Colonic mucosa (tissue), 4 donors: ENCODE measurements around the gene SH3BP4. TPM values are rescaled to one million over a fixed set of nuclear protein-coding genes. Genes with fewer than 3 reads are reported as not detected.

Source experiments
- DNase-seq: peaks from one replicate; pipeline ENCODE4 v3.0.0-alpha.2; 2020
- H3K27ac ChIP-seq: fragments of 200-600 bp; one replicate; pipeline ENCODE4 v1.8.0; 2021
- H3K27me3 ChIP-seq: fragments of 200-600 bp; one replicate; pipeline ENCODE4 v1.8.0; 2021
- H3K36me3 ChIP-seq: fragments of 200-600 bp; one replicate; pipeline ENCODE4 v1.8.0; 2021
- H3K4me1 ChIP-seq: fragments of 200-600 bp; one replicate; pipeline ENCODE4 v1.8.0; 2021; ENCODE audit warnings: mild to moderate bottlenecking
- H3K4me3 ChIP-seq: fragments of 200-600 bp; one replicate; pipeline ENCODE4 v1.8.0; 2021
- H3K9ac ChIP-seq, 2 donors: one replicate each; pipeline ENCODE4 v1.7.0; 2013; ENCODE audit warnings: control low read depth in 2 of 2, low read depth in 2 of 2, low read length in 2 of 2
- H3K9me3 ChIP-seq: fragments of 200-600 bp; one replicate; pipeline ENCODE4 v1.8.0; 2021
- intact Hi-C: fragments of 100-400 bp; cut with DNase I; formaldehyde crosslinking; loops from one replicate; pipeline ENCODE4 v1.14.1; 2022
- total RNA-seq, 2 donors: library from RNA; stranded (reverse); fragmentation: NEBNext Ultra II Directional in 1 of 2; extraction: Animal tissue kit (Norgen Biotek cat#: 25700) in 1 of 2; gene quantifications; one replicate each; pipeline ENCODE4 v1.2.1, GENCODE V29; 2021
- TF ChIP-seq, protein P1 (sequence below): fragments of 200-600 bp; IDR thresholded peaks from one replicate; pipeline ENCODE4 v1.8.0; 2022; ENCODE audit warnings: antibody characterized with exemption, mild to moderate bottlenecking
- donor health status: healthy.
- donor health status: DM: no; HTN: no; CAD: no.
- donor health status: DM: no; HTN: no; CAD: no.

Gene SH3BP4
- total RNA-seq, 2 donors from 2014 or later: 29.1 to 44.4 TPM

DNA sequence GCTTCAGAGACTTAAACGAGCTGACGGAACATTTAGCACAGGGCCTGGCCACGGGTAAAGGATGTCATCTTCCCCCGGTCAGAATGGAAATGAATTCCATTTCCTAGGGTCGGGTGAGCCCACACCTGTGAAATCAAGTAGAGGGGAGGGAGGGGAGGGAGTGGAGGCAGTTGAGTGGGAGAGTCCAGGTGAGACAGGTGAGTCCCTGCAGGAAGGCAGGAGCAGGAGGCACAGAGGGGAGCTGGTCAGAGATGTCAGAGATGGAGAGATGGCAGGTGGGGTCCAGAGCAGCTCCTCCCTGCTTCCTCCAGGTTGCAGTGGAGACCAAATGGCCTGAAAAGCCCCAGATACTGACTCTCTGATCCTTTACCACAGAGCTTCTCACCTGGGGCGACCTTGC, 55.2 kb downstream of the SH3BP4 start:
- TF ChIP-seq, protein P1, sequence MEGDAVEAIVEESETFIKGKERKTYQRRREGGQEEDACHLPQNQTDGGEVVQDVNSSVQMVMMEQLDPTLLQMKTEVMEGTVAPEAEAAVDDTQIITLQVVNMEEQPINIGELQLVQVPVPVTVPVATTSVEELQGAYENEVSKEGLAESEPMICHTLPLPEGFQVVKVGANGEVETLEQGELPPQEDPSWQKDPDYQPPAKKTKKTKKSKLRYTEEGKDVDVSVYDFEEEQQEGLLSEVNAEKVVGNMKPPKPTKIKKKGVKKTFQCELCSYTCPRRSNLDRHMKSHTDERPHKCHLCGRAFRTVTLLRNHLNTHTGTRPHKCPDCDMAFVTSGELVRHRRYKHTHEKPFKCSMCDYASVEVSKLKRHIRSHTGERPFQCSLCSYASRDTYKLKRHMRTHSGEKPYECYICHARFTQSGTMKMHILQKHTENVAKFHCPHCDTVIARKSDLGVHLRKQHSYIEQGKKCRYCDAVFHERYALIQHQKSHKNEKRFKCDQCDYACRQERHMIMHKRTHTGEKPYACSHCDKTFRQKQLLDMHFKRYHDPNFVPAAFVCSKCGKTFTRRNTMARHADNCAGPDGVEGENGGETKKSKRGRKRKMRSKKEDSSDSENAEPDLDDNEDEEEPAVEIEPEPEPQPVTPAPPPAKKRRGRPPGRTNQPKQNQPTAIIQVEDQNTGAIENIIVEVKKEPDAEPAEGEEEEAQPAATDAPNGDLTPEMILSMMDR: no peak
- Histone ChIP-seq H3K27ac (no peak overlapping the region), H3K4me3 (no peak overlapping the region), H3K36me3 (no peaks in the 10 kb centered on the region), H3K9ac (peak overlapping the region in 1 of 2 donors; percentile 69), H3K27me3 (no peaks in the 10 kb centered on the region), H3K4me1 (peaks cover 34% of the 10 kb centered on the region), H3K9me3 (no peaks in the 10 kb centered on the region)
- DNase-seq: no peak
- intact Hi-C loops: no loop called here

DNA sequence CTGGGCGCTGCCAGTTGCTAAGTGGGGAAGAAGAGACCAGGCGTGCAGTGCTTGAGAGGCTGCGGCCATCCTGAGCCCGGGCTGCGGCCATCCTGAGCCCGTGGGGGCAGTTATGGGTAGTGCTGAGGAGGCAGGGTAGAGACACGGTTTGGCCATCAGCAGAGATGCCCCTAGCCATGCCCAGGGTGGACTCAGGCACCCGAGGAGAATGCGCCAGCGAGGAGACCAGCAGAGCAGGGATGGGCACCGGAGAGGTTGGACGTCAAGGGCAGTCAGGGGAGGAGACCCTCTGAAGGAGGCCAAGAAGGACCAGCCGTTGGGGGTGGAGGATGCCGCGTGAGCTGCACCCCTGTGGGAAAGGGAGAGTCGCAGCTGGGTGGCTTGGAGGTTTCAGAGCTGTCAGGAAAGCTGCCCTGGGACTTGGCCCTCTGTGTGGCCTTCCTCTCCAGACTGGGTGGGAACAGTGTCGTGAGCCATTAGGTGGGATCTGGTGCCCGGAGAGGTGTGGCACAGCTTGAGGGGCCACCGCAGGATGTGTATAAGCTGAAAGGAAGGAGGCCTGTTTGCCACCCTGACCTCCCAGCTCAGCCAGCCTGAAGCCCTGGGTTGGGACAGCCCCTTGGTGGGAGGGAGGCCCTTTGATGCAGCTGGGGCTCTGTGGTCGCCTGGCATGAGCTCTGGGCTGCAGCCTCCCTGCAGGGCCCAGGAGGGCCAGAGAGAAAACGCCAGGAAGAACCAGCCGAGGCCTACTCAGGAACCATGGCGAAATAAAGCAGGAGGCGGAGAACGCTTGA, 56.0 kb downstream of the SH3BP4 start:
- Histone ChIP-seq H3K9me3 (no peaks in the 10 kb centered on the region), H3K27ac (peak overlapping the region; percentile 66), H3K27me3 (no peaks in the 10 kb centered on the region), H3K36me3 (no peaks in the 10 kb centered on the region), H3K4me1 (peaks cover 25% of the 10 kb centered on the region), H3K4me3 (no peak overlapping the region), H3K9ac (peak overlapping the region in 1 of 2 donors; percentile 69)
- TF ChIP-seq, protein P1: no peak
- DNase-seq: no peak
- intact Hi-C loops: no loop called here

DNA sequence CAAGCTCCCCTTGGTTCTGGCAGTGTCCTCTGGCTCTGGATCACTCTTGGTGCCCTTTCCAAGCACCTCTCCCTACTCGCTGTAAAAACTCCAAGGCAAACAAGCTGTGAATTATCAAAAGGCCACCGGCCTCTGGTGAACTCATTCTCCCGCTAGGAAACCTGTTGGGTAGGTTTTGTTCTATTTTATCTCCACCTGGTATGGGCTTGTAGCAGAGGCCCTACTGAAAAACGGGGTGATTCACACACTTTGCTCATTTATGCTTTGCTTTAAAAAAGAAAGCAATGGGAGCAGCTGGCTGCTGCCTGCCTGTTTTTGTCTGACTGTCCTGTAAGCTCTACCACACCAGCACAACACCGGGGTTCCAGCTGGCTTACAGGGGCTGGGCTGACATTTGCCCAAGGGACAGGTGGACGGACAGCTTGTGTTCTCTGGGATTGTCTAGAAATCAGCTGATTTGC, 56.8 kb downstream of the SH3BP4 start:
- peak overlapping the region; percentile 66 for H3K27ac ChIP-seq
- H3K36me3 ChIP-seq: no peaks in the 10 kb centered on the region
- intact Hi-C loops: no loop called here
- no peak overlapping the region for H3K4me3 ChIP-seq
- H3K9ac ChIP-seq: peak overlapping the region in 1 of 2 donors; percentile 69
- DNase-seq: peak; percentile 81
- peaks cover 18% of the 10 kb centered on the region for H3K4me1 ChIP-seq
- H3K9me3 ChIP-seq: no peaks in the 10 kb centered on the region
- TF ChIP-seq, protein P1: no peak
- no peaks in the 10 kb centered on the region for H3K27me3 ChIP-seq

DNA sequence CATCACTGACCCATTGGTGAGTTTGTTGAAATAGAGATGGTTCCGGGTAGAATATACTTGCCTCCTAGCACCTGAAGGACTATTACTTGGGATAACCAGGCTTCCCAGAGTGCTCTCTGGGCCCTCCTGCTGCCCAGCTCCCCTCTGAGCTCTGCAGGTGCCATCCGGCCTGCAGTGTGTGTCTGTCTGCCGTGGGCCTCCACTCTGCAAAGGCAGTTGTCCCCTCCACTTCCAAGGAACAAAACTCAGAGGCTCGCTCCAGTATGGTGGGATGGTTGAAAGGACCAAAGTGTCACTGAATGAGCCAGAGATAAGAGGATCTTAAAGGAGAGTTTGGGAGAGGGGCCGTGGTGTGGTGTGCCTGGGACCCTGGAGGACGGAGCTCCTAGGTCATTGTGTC, 57.3 kb downstream of the SH3BP4 start:
- H3K36me3 ChIP-seq: no peaks in the 10 kb centered on the region
- H3K27ac ChIP-seq: peak overlapping the region; percentile 66
- no peaks in the 10 kb centered on the region for H3K9me3 ChIP-seq
- TF ChIP-seq, protein P1: no peak
- H3K9ac ChIP-seq: peak overlapping the region in 1 of 2 donors; percentile 69
- H3K4me3 ChIP-seq: no peak overlapping the region
- DNase-seq: no peak
- intact Hi-C loops: no loop called here
- no peaks in the 10 kb centered on the region for H3K27me3 ChIP-seq
- H3K4me1 ChIP-seq: peaks cover 18% of the 10 kb centered on the region

DNA sequence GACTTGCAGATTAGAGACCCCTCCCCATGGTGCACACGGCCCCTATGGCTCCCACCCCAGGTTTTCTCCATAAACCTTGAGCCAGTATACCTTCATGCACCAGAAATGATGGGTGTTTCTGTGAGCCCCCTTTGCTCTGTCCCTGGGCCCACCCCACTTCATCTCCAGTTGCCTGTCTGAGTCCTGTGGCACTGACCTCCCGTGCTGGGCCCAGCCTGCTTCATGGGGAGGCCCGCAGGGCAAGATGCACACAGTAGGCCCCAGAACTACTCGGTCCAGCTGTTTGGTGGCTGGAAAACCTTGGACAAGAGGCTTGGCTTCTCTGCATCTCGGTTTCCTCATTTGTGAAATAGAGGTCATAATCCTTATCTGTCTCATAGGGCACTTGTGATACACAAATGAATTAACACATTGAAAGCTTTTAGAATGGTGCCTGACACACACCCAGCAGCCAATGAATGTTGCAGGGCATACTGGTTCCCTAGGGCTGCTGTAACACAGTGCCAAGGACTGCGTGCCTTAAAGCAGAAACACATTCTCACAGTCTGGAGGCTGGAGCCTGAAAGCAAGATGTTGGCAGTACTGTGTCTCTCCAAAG, 58.4 kb downstream of the SH3BP4 start:
- H3K36me3 ChIP-seq: no peaks in the 10 kb centered on the region
- H3K4me3 ChIP-seq: no peak overlapping the region
- TF ChIP-seq, protein P1: no peak
- H3K9ac ChIP-seq: peak overlapping the region in 1 of 2 donors; percentile 69
- H3K4me1 ChIP-seq: peaks cover 18% of the 10 kb centered on the region
- H3K27ac ChIP-seq: no peak overlapping the region
- DNase-seq: no peak
- H3K9me3 ChIP-seq: no peaks in the 10 kb centered on the region
- no peaks in the 10 kb centered on the region for H3K27me3 ChIP-seq
- intact Hi-C loops: no loop called here
